ENCODE data around the gene ALDH3B1. TPM values are rescaled to one million over a fixed set of nuclear protein-coding genes. Genes with fewer than 3 reads are reported as not detected.
A peak's percentile ranks its signal among the peaks of the same experiment; 100 is the strongest.

Gene ALDH3B1
- total and polyA plus RNA-seq, 9 of the 15 experiments (the other 6 are each of a cell fraction or from before 2014, with no cell fraction given) = 0.01 to 0.35 (median 0.07) TPM; not detected in 2

GRCh38 chr11:68038718-68039525 is 28.8 kb downstream of the ALDH3B1 start, which contains the start of gene TCIRG1 (continued):
- TF ChIP-seq ZBTB2 (IDR thresholded peaks at IDR 0.05) (peak; percentile 19; the same call in 1 of the 2 replicates), BHLHE40 (IDR thresholded peaks at IDR 0.05; ENCODE audit: low read length) (no peak), RERE (CRISPR knock-in tag; IDR thresholded peaks at IDR 0.05; ENCODE audit: borderline replicate concordance) (no peak), ZNF184 (CRISPR knock-in tag; IDR thresholded peaks at IDR 0.05) (no peak), MECOM (CRISPR knock-in tag; IDR thresholded peaks at IDR 0.05) (0 out of 2 replicates have a peak, but pooled peaks have one; percentile 51), CUX1 (CRISPR knock-in tag; IDR thresholded peaks at IDR 0.05) (no peak), ID3 (CRISPR knock-in tag; IDR thresholded peaks at IDR 0.05) (no peak), ID3 (tag; IDR thresholded peaks at IDR 0.05) (0 out of 2 replicates have a peak, but pooled peaks have one; percentile 24), NR1H2 (CRISPR knock-in tag; IDR thresholded peaks at IDR 0.05) (no peak), ZNF224 (CRISPR knock-in tag; IDR thresholded peaks at IDR 0.05) (no peak), SRSF3 (IDR thresholded peaks at IDR 0.05; ENCODE audit: insufficient read depth, low read length) (no peak), PHB (CRISPR knock-in tag; IDR thresholded peaks at IDR 0.05) (no peak), ILK (tag; IDR thresholded peaks at IDR 0.05; ENCODE audit: borderline replicate concordance, low read depth) (no peak), ETV5 (CRISPR knock-in tag; IDR thresholded peaks at IDR 0.05; ENCODE audit: low read depth) (peak; percentile 36; the same call in 1 of the 2 replicates)

Data from K562 (cell line).